ENCODE results near the gene PIK3R3. TPM values are rescaled to one million over a fixed set of nuclear protein-coding genes. Genes with fewer than 3 reads are reported as not detected.

PIK3R3 gene
- polyA plus RNA-seq, 2 of the 4 experiments (the other 2 are of a cell fraction): 2.1 to 2.2 TPM

- Histone ChIP-seq H3K9me3 (no peaks in the 10 kb centered on the region), H3K4me1 (peaks cover 6% of the 10 kb centered on the region; the same call in 1 of the 3 replicates), H3K4me3 (no peak overlapping the region), H3K4me2 (no peak overlapping the region), H3K27ac (no peak overlapping the region)
- 63% methylated on average over 3 of the region's 3 CpGs for WGBS (ENCODE audit: missing lambda C conversion rate)
- no peak for TF ChIP-seq FOSL2 (IDR thresholded peaks at IDR 0.05)
- TF ChIP-seq FOSL2 (CRISPR knock-in tag; IDR thresholded peaks at IDR 0.05): no peak
- TF ChIP-seq HES2 (IDR thresholded peaks at IDR 0.05): no peak
- TF ChIP-seq HEYL (CRISPR knock-in tag; IDR thresholded peaks at IDR 0.05): no peak
- no peak for TF ChIP-seq CTCF (IDR thresholded peaks at IDR 0.05)
- TF ChIP-seq PBX3 (IDR thresholded peaks at IDR 0.05): no peak
- TF ChIP-seq NPAS2 (CRISPR knock-in tag; IDR thresholded peaks at IDR 0.05; ENCODE audit: borderline replicate concordance): no peak
- no peak for TF ChIP-seq FOSB (CRISPR knock-in tag; IDR thresholded peaks at IDR 0.05)
- TF ChIP-seq EHF (CRISPR knock-in tag; IDR thresholded peaks at IDR 0.05): no peak
- no peak for TF ChIP-seq MAFK (IDR thresholded peaks at IDR 0.05; ENCODE audit: partially characterized antibody)
- TF ChIP-seq POLR2AphosphoS2 (conservative IDR thresholded peaks at IDR 0.05; ENCODE audit: low read length): no peak
- TF ChIP-seq ZC3H11A (IDR thresholded peaks at IDR 0.05): no peak
- no peak for TF ChIP-seq HOXA7 (CRISPR knock-in tag; IDR thresholded peaks at IDR 0.05)
- TF ChIP-seq ELK1 (IDR thresholded peaks at IDR 0.05; ENCODE audit: low read depth, low read length): no peak
- no peak for TF ChIP-seq NFE2L2 (conservative IDR thresholded peaks at IDR 0.05; ENCODE audit: low read length)
- no peak for TF ChIP-seq HMGXB4 (CRISPR knock-in tag; IDR thresholded peaks at IDR 0.05; ENCODE audit: borderline replicate concordance)
- TF ChIP-seq ZFP36 (IDR thresholded peaks at IDR 0.05; ENCODE audit: borderline replicate concordance, partially characterized antibody): no peak
- no peak for TF ChIP-seq BCL3 (IDR thresholded peaks at IDR 0.05)
- TF ChIP-seq RCOR1 (IDR thresholded peaks at IDR 0.05; ENCODE audit: low read depth, low read length): no peak
- no peak for TF ChIP-seq BHLHE40 (IDR thresholded peaks at IDR 0.05; ENCODE audit: low read depth, low read length)
- ChIA-PET POLR2A (interaction anchor here (1.0 kb wide), 1 partner anchor 19 kb away, joined by 8 read pairs; no protein-coding TSS in a partner anchor), CTCF (no interaction called here)
- DNase-seq (ENCODE audit: low read depth in 1 of 2, low spot score in 1 of 2) (no peak), ATAC-seq (no peak), FAIRE-seq (no peak)
Measured at GRCh38 chr1:45998020-45998617, 134.3 kb downstream of the PIK3R3 start.

Measured in A549 (cell line).